Hypothalamus (tissue), 51 donors: ENCODE data around the gene SPECC1.
A peak's percentile ranks its signal among the peaks of the same experiment; 100 is the strongest.
"Not testable (repeated sequence)": the region's sequence is repeated elsewhere in the genome, so short reads cannot be mapped to it uniquely, and the experiment has no call there.

Experiments
- DNase-seq, 51 donors: peaks; one replicate each; lab custom pipeline; 2025; lab: John Stamatoyannopoulos, UW

The SPECC1 gene, protein sequence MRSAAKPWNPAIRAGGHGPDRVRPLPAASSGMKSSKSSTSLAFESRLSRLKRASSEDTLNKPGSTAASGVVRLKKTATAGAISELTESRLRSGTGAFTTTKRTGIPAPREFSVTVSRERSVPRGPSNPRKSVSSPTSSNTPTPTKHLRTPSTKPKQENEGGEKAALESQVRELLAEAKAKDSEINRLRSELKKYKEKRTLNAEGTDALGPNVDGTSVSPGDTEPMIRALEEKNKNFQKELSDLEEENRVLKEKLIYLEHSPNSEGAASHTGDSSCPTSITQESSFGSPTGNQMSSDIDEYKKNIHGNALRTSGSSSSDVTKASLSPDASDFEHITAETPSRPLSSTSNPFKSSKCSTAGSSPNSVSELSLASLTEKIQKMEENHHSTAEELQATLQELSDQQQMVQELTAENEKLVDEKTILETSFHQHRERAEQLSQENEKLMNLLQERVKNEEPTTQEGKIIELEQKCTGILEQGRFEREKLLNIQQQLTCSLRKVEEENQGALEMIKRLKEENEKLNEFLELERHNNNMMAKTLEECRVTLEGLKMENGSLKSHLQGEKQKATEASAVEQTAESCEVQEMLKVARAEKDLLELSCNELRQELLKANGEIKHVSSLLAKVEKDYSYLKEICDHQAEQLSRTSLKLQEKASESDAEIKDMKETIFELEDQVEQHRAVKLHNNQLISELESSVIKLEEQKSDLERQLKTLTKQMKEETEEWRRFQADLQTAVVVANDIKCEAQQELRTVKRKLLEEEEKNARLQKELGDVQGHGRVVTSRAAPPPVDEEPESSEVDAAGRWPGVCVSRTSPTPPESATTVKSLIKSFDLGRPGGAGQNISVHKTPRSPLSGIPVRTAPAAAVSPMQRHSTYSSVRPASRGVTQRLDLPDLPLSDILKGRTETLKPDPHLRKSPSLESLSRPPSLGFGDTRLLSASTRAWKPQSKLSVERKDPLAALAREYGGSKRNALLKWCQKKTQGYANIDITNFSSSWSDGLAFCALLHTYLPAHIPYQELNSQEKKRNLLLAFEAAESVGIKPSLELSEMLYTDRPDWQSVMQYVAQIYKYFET

DNA sequence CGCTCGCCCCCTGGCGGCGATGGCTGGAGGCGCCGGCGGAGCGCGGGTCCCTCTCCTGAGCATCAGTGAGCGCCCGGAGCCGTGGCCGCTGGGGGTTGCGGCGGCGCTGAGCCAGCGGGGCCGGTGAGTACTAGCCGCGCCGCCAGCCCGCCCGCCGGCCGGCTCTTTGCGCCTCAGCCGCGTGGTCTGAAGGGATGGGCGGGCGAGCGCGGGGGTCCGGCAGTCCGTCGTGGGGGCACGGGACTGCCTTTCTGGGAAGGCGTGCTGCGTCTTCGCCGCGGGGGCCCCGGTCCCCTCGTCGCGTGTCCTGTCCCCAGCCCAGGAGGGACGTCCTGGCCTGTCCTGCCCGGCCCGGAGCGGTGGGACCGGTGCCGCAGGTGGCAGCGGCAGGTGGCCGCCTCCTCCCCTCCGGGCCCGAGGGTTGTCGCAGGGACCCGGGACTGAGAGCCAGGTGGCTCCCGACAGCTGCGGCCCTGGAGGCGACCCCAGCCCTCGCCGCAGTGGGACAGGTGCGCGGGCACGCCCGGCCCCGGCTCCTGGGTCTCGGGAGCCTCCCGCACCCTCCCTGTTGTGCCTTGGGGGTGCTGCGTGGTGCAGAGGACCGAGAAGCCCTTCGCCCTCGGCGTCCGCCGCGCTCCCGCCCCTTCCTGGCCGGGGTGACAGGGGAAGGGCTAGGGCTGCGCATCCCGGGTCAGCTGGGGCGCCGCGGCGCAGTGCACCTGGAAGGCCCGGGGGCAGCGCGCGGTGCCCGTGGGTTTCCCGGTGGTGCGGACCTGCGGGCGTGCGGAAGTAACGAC lies at the start of gene SPECC1:
TSS of gene SPECC1 (plus strand) at position 58 of the 797 bp plus-strand sequence. CDS start 87,293 bp downstream, outside the sequence.
- peak in 38 of 51 donors; percentile 37 to 90 (median 70) for DNase-seq

- DNase-seq, result not testable (repeated sequence)
Observed at GRCh38 chr17:19962954-19963353, 46.2 kb upstream of the SPECC1 start.

DNA sequence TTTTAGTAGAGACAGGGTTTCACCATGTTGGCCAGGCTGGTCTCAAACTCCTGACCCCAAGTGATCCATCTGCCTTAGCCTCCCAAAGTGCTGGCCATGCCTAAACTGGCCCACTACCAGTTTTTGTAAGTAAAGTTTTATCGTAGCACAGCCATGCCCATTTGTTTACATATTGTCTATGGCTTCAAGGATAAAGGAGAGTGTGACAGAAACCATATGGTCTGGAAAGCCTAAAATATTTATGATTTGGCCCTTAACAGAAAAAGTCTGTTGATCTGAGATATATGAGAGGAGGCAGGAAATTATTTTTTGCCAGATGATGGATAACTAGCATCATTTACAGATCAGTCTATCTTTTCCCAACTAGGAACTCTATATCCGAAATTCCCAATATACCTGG lies 36.0 kb upstream of the SPECC1 start:
- no peak for DNase-seq

DNA sequence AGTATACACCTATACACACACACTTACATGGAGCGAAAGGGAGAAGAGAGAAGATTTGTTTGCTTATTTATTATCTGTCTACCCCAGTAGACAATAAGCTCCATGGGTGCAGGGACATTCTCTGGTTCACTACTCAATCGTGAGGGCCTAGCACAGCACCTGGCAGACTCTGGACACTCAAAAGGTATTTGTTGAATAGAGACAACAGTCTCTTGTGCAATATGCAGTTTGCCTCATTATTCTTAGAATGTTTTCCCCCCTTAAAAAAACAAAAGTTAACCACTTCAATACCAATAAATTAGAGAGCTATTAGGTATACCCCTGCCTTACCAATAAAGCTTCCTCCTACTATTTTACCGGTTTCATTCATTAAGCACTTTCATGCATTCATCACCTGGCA lies 33.6 kb upstream of the SPECC1 start:
- DNase-seq, result no peak

DNA sequence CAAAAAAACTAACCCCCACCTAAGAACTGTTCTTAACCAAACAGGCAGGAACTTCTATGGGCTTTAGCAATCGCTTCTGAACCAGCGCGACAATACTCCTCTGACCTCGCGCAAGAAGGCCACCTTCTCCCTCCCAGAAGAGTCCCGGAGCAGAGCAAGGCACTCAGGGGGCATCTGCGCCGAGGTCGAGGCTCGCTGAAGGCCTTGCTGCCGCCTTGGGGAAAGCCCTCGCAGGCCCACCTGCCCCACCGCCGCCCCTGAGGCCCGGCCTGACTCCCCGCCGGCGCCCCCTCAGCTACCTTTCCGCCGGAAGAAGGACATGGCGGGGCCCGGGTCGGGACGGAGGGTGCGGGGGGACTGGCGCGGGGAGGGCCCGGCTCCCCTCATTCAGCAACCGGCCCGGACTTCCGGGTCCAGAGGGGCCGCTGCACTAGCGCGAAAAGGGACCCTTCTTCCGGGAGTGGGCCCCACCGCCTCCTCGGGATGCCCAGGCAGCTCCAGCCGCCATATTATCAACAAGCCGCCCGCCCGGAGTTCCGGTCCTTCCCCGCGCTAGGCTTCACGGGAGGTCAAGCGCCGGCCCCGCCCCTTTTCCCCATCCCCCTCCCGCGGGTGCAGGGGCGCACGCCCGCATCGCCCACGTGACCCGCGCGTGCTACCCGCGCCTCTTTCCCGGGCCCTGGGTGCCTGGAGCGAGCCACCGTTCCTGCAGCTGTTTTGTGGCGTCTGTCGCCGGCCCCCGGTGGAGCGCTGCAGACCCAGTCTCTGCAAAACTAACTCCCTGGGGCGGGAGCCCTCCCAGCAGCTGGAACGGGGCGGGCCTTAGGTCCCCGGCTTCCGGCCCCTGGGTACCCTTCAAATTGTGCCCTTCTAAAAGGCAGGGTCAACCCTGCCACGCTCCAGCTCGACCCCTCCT lies 31.6 kb upstream of the SPECC1 start, which contains the start of gene AKAP10:
TSS of gene AKAP10 (minus strand) at position 536 of the 916 bp plus-strand sequence. CDS start at position 387, 149 bp downstream.
- peak; percentile 67 to 96 (median 88) for DNase-seq

DNA sequence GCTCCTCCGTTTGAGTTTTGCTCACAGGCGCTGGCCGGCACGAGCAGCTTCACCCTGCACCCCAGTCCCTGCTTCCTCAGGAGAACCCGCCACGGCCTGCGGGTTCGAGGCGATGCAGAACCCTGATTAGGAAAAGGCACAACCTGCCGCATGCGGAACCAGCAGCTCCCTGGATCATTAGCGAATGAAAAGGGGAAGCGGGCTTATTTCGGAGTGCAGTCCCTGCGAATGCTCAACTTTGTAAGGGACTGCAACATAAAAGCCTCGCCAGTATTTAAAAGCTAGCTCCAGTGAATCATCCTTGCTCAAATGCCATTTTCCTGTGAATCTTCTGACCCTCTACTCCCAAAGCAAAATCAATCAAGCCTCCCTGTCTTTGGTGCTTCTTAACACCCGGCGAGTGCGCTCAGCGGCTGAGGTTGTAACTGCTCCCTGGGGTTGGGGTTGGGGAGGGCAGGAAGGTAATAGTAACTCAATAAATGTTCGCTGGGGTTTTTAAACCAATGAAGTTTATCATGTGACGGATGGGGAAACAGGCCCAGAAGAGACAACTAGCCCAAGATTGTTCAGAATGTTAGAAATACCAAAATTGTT lies 30.9 kb upstream of the SPECC1 start:
- peak in 7 of 51 donors; percentile 67 to 91 (median 69) for DNase-seq

DNA sequence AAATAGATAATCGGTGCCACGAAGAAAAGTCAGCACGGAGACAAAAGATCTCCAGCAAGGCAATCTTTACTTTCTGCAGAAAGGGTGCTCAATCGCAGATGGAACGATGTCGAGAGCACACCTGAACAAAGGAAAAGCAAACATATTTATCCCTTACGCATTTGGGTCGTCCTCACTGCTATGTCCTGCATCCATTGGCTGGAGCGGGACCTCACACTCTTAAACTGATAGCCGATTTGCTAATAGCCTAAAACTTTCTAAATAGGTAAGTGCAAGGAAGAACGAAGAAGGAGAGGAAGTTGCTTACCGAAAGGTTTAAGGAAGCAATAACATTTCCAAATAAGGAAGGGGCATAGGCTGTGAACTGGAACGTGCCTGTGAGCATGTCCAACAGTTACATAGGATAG lies 30.4 kb upstream of the SPECC1 start:
- peak in 1 of 51 donors; percentile 35 for DNase-seq

- DNase-seq, result peak in 5 of 51 donors; percentile 9 to 32 (median 12)
Observed at GRCh38 chr17:19979917-19980770, 29.0 kb upstream of the SPECC1 start.

DNA sequence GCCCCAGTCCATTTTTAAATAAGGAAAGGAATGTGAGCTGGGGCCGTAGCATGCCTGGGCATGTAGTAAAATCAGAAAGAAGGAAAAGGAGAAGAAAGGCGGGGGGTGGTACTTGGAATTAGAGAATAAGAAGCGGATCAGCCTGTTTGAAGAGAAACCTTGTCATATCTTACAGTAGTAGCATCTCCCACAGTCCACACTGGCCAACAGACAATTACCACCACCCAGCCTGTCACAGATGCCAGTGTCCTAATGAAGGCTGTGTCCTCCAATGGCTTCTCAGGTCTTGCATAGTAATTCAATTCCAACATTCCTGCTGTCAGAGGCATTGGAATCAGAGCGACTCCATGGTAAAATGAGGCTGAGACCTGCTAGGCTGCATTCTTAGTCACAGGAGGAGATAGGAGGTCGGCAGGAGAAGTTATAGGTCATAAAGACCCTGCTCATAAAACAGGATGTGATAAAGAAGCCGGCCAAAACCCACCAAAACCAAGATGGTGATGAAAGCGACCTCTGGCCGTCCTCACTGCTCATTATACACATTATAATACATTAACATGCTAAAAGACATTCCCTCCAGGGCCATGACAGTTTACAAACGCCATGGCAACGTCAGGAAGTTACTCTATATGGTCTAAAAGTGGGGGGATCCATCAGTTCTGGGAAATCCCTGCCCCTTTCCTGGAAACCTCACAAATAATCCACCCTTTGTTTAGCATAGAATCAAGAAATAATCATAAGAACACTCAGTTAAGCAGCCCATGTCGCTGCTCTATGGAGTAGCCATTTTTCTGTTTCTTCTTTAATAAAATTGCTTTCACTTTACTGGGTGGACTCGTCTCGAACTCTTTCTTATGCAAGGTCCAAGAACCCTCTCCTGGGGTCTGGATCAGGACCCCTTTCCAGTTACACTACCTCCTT lies 22.0 kb upstream of the SPECC1 start:
- DNase-seq, result no peak

- DNase-seq, result no peak
Observed at GRCh38 chr17:19987897-19988296, 21.3 kb upstream of the SPECC1 start.

- peak in 1 of 51 donors; percentile 25 for DNase-seq
Observed at GRCh38 chr17:19991252-19991885, 17.8 kb upstream of the SPECC1 start.

- DNase-seq, result peak in 49 of 51 donors; percentile 27 to 91 (median 77)
Observed at GRCh38 chr17:19992803-19993713, 16.1 kb upstream of the SPECC1 start.

DNA sequence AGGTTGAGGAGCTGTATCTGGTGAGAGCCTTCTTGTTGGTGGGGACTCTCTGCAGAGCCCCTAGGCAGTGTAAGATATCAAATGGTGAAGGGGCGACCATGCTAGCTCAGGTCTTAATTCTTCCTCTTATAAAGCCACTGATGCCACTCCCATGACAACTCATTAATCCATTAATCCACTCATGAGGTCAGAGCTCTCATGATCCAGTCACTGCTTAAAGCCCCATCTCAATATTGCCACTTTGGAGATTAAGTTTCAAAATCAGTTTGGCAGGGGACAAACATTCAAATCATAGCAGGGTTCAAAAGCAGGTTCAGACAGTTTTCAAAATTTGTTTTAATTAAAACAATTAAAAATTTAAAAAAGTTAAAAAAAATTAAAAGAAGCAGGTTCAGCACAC lies 13.1 kb upstream of the SPECC1 start:
- no peak for DNase-seq

- DNase-seq, result peak in 1 of 51 donors; percentile 8
Observed at GRCh38 chr17:19996502-19996901, 12.7 kb upstream of the SPECC1 start.
